GM23338 (cell line): ENCODE data around the gene PDXDC1. TPM values are rescaled to one million over a fixed set of nuclear protein-coding genes. Genes with fewer than 3 reads are reported as not detected.
"Not testable (repeated sequence)": the region's sequence is repeated elsewhere in the genome, so short reads cannot be mapped to it uniquely, and the experiment has no call there.

Experiments used
- ATAC-seq: fragments of 200-7000 bp; cut with Tn5 transposase; 3 replicates; pipeline ENCODE4 v1.9.1; 2020
- DNase-seq: peaks from one replicate; pipeline ENCODE4 v3.0.0-alpha.2; 2015; ENCODE audit warnings: low spot score
- H2AFZ ChIP-seq: fragments of 200-600 bp; sonication (generic); 2 replicates; pipeline ENCODE4 v1.8.0; 2016; ENCODE audit warnings: antibody characterized with exemption, mild to moderate bottlenecking, moderate library complexity
- H3F3A ChIP-seq: fragments of 200-600 bp; sonication (generic); replicated peaks from 2 replicates; pipeline ENCODE4 v1.8.0; 2017; ENCODE audit warnings: antibody characterized with exemption, mixed run types, low read depth
- H3K27ac ChIP-seq: fragments of 200-600 bp; sonication (generic); 2 replicates; pipeline ENCODE4 v1.6.1; 2016; ENCODE audit warnings: low read depth
- H3K27me3 ChIP-seq: fragments of 200-600 bp; sonication (generic); 2 replicates; pipeline ENCODE4 v1.8.0; 2016; ENCODE audit warnings: mild to moderate bottlenecking, mixed run types, moderate library complexity; ENCODE audit not compliant: insufficient read depth
- H3K36me3 ChIP-seq: fragments of 200-600 bp; sonication (generic); 2 replicates; pipeline ENCODE4 v1.8.0; 2016; ENCODE audit warnings: mild to moderate bottlenecking; ENCODE audit not compliant: insufficient read depth
- H3K4me1 ChIP-seq: fragments of 200-600 bp; sonication (generic); 2 replicates; pipeline ENCODE4 v1.8.0; 2016; ENCODE audit warnings: mild to moderate bottlenecking, moderate library complexity; ENCODE audit not compliant: insufficient read depth
- H3K4me2 ChIP-seq: fragments of 200-600 bp; sonication (generic); 2 replicates; pipeline ENCODE4 v1.7.1; 2017; ENCODE audit warnings: mixed run types
- H3K4me3 ChIP-seq: fragments of 200-600 bp; sonication (generic); 2 replicates; pipeline ENCODE4 v1.6.1; 2016; ENCODE audit warnings: mixed run types
- H3K79me2 ChIP-seq: fragments of 200-600 bp; sonication (generic); replicated peaks from 2 replicates; pipeline ENCODE4 v1.8.0; 2017; ENCODE audit warnings: mild to moderate bottlenecking; ENCODE audit not compliant: insufficient read depth
- H3K9me2 ChIP-seq: fragments of 200-600 bp; sonication (generic); 2 replicates; pipeline ENCODE4 v1.8.0; 2017; ENCODE audit not compliant: insufficient read depth
- H4K20me1 ChIP-seq: fragments of 200-600 bp; sonication (generic); replicated peaks from 2 replicates; pipeline ENCODE4 v1.8.0; 2017; ENCODE audit warnings: mild to moderate bottlenecking; ENCODE audit not compliant: insufficient read depth
- H3K27ac Mint-ChIP-seq: 2 replicates; pipeline ENCODE4 v1.8.0; 2020; ENCODE audit warnings: inconsistent platforms, mild to moderate bottlenecking, moderate library complexity, mixed read lengths
- H3K27me3 Mint-ChIP-seq: 3 replicates; pipeline ENCODE4 v1.8.0; 2022; ENCODE audit warnings: low read depth, mild to moderate bottlenecking, moderate library complexity, mixed read lengths, inconsistent platforms; ENCODE audit not compliant: insufficient read depth, poor library complexity
- H3K36me3 Mint-ChIP-seq: 3 replicates; pipeline ENCODE4 v1.8.0; 2021; ENCODE audit warnings: low read depth, mild to moderate bottlenecking, inconsistent platforms, moderate library complexity, mixed read lengths
- H3K4me1 Mint-ChIP-seq: 3 replicates; pipeline ENCODE4 v1.8.0; 2020; ENCODE audit warnings: mild to moderate bottlenecking, inconsistent platforms, mixed read lengths
- H3K4me3 Mint-ChIP-seq: 3 replicates; pipeline ENCODE4 v1.8.0; 2021; ENCODE audit warnings: moderate library complexity, mild to moderate bottlenecking, inconsistent platforms, mixed read lengths
- H3K9me3 Mint-ChIP-seq: 3 replicates; pipeline ENCODE4 v1.8.0; 2020; ENCODE audit warnings: moderate library complexity, mild to moderate bottlenecking, inconsistent platforms, mixed read lengths
- polyA plus RNA-seq: library from polyadenylated mRNA; unstranded; fragments of >200 nt; fragmentation: Nextera tagmentation; extraction: Ambion mirVana; gene quantifications from 2 replicates; pipeline ENCODE4 v1.2.1, GENCODE V29; 2016
- total RNA-seq: library from RNA; depleted of rRNA; stranded (reverse); fragments of >200 nt; shearing (Covaris generic); gene quantifications from 2 replicates; pipeline ENCODE4 v1.2.3, GENCODE V29; 2014
- TF ChIP-seq, protein P1 (sequence below), 2 experiments: fragments of 200-600 bp in 1 of 2; sonication (generic) in 1 of 2; conservative IDR thresholded peaks; 2 replicates each; pipeline versions ENCODE4 v1.5.1 to v1.6.1; 2016 to 2017; ENCODE audit warnings: antibody characterized with exemption in 2 of 2, low read depth in 2 of 2, mild to moderate bottlenecking in 2 of 2, moderate library complexity in 1 of 2

PDXDC1 gene
- total and polyA plus RNA-seq, 2 experiments from 2014 or later = 40.0 to 91.6 TPM

DNA sequence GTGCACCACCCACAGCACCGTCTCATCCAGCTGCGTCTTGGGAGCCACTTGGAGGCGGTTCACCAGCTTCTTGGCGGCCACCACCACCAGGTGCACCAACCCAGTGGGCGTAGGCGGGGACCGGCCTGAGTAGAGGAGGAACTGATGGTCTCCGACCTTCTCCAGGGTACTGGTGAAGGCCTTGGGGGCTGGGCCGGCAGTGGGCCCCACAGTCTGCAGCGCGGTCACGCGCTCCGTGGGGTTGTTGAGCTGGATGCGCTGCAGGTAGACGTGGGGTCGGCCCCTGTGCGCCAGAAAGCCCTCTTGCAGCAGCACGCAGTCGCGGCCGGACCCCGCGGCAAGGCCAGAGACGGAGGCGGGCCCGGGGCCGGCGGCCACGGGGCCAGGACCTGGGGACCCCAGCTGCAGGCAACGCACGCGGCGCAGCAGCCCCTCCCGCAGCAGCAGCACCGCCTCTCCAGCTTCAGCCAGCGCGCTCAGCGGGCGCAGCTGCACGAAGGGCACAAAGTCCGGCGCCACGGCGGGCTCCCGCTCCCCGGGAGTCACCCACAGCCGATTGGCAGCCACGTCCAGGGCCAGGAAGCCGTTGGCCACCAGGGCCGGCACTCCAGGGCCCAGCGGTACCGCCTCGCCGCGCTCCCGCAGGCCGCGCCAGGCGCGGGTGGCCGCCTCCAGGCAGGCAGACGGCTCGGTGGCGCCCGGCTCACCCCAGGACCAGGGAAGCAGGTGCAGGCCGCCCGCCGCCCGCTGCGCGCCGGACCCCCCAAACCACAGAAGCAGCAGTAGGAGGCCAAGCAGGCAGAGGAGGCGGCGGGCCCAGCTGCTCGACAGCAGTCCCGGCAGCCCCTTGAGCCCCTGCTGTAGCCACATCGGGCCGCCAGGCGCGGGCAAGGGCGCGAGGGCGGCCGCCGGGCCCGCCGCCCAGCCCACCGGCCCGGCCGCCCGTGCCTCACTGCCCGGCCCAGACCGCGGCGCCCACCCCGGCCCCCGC, 14.8 kb downstream of the PDXDC1 start:
- H3K36me3 ChIP-seq, H3K27ac ChIP-seq, H3K9me2 ChIP-seq, H3K27ac Mint-ChIP-seq, H3K4me1 Mint-ChIP-seq, H2AFZ ChIP-seq, H3K27me3 Mint-ChIP-seq, H3K27me3 ChIP-seq, H3F3A ChIP-seq: not testable (repeated sequence)
- H3K4me2 ChIP-seq = peak overlapping the region; percentile 84
- H4K20me1 ChIP-seq = peaks cover 44% of the 10 kb centered on the region
- peaks cover 76% of the 10 kb centered on the region for H3K79me2 ChIP-seq
- peaks cover 33% of the 10 kb centered on the region for H3K36me3 Mint-ChIP-seq
- peak overlapping the region; percentile 58 for H3K4me3 ChIP-seq
- H3K4me1 ChIP-seq = peaks cover 11% of the 10 kb centered on the region
- H3K4me3 Mint-ChIP-seq = peak overlapping the region; percentile 66; the same call in 2 of the 3 replicates
- TF ChIP-seq, protein P1, sequence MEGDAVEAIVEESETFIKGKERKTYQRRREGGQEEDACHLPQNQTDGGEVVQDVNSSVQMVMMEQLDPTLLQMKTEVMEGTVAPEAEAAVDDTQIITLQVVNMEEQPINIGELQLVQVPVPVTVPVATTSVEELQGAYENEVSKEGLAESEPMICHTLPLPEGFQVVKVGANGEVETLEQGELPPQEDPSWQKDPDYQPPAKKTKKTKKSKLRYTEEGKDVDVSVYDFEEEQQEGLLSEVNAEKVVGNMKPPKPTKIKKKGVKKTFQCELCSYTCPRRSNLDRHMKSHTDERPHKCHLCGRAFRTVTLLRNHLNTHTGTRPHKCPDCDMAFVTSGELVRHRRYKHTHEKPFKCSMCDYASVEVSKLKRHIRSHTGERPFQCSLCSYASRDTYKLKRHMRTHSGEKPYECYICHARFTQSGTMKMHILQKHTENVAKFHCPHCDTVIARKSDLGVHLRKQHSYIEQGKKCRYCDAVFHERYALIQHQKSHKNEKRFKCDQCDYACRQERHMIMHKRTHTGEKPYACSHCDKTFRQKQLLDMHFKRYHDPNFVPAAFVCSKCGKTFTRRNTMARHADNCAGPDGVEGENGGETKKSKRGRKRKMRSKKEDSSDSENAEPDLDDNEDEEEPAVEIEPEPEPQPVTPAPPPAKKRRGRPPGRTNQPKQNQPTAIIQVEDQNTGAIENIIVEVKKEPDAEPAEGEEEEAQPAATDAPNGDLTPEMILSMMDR (conservative IDR thresholded peaks at IDR 0.05; ENCODE audit: low read depth in 2 of 2) = 0 out of 4 replicates have a peak, but pooled peaks of 1 of the 2 experiments have one; percentile 1
- H3K9me3 Mint-ChIP-seq = peaks cover 12% of the 10 kb centered on the region; the same call in 2 of the 3 replicates
- peak; percentile 79 for ATAC-seq
- DNase-seq = peak; percentile 87

DNA sequence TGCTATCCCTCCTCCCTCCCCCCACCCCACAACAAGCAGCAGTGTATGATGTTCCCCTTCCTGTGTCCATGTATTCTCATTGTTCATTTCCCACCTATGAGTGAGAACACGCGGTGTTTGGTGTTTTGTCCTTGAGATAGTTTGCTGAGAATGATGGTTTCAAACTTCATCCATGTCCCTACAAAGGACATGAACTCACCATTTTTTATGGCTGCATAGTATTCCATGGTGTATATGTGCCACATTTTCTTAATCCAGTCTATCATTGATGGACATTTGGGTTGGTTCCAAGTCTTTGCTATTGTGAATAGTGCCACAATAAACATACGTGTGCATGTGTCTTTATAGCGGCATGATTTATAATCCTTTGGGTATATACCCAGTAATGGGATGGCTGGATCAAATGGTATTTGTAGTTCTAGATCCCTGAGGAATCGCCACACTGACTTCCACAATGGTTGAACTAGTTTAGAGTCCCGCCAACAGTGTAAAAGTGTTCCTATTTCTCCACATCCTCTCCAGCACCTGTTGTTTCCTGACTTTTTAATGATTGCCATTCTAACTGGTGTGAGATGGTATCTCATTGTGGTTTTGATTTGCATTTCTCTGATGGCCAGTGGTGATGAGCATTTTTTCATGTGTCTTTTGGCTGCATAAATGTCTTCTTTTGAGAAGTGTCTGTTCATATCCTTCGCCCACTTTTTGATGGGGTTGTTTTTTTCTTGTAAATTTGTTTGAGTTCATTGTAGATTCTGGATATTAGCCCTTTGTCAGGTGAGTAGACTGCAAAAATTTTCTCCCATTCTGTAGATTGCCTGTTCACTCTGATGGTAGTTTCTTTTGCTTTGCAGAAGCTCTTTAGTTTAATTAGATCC, 18.7 kb downstream of the PDXDC1 start:
- not testable (repeated sequence) for H3K27me3 ChIP-seq, DNase-seq, H3K9me2 ChIP-seq, H3K27me3 Mint-ChIP-seq, H3F3A ChIP-seq, H3K4me3 Mint-ChIP-seq, H3K4me1 Mint-ChIP-seq, H3K27ac ChIP-seq, H3K4me2 ChIP-seq, ATAC-seq, H3K36me3 ChIP-seq, H3K4me3 ChIP-seq, H3K27ac Mint-ChIP-seq, H2AFZ ChIP-seq
- H3K36me3 Mint-ChIP-seq = peaks cover 19% of the 10 kb centered on the region
- H3K79me2 ChIP-seq = peaks cover 62% of the 10 kb centered on the region
- peaks cover 11% of the 10 kb centered on the region for H3K4me1 ChIP-seq
- peaks cover 12% of the 10 kb centered on the region; the same call in 2 of the 3 replicates for H3K9me3 Mint-ChIP-seq
- peaks cover 35% of the 10 kb centered on the region for H4K20me1 ChIP-seq

DNA sequence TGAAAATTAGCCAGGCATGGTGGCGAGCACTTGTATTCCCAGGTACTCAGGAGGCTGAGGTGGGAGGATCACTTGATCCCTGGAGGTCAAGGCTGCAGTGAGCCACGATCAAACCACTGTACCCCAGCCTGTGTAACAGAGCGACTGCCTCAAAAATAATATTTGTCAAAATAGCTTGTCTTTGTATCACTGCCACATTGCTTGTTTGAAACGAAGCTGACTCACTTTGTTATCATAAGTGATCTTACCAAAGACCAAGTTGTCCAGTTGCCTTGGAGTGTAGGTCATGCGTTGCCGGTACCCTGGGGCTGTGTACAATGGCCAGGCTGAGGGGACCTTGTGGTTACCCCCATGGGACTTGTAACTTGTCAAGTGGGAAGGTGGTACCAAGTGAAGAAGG, 21.9 kb downstream of the PDXDC1 start:
- not testable (repeated sequence) for H3K4me3 ChIP-seq, ATAC-seq, H3K4me1 ChIP-seq, H3K27ac ChIP-seq, H3K4me2 ChIP-seq, H3K4me3 Mint-ChIP-seq, H2AFZ ChIP-seq, H3K4me1 Mint-ChIP-seq, H3K9me2 ChIP-seq, H3K27ac Mint-ChIP-seq, H3F3A ChIP-seq, H3K27me3 Mint-ChIP-seq, H3K27me3 ChIP-seq, H3K36me3 ChIP-seq, DNase-seq
- Mint-ChIP-seq H3K36me3 (peaks cover 22% of the 10 kb centered on the region), H3K9me3 (peaks cover 12% of the 10 kb centered on the region; the same call in 2 of the 3 replicates)
- Histone ChIP-seq H3K79me2 (peaks cover 47% of the 10 kb centered on the region), H4K20me1 (peaks cover 24% of the 10 kb centered on the region)

DNA sequence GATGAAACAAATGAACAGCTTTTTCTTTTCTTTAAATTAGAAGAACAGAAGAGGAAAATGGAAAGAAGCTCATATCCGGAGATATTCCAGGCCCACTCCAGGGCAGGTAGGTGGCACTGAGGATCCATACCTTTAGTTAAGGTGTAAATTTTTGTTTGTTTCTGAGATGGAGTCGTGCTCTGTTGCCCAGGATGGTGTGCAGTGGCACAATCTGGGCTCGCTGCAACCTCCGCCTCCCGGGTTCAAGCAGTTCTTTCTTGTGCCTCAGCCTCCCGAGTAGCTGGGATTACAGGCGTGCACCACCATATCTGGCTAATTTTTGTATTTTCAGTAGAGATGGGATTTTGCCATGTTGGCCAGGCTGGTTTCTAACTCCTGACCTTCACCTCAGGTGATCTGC, 23.5 kb downstream of the PDXDC1 start:
- H3K4me1 Mint-ChIP-seq = not testable (repeated sequence)

DNA sequence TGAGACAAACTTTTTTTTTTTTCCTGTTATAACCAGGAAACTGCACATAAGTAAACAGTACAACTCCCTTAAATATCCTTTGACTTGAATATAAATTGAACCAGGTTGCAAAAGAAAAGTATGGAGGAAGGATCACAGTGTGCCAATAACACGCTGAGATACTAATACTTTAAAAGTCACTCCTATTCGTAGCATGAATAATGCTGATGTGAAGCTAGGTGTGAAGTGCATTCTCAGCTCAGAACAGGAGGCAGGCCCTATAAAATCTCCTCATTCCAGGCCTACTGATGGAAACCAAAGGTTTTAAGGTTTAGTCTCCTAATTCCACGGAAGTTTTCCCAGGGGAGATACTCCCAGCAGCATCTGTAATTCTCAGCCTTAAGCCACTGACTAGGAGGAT, 25.0 kb downstream of the PDXDC1 start:
- not testable (repeated sequence) for H3K4me3 Mint-ChIP-seq, H3F3A ChIP-seq, H3K9me2 ChIP-seq, H3K4me1 ChIP-seq, H3K27ac ChIP-seq, H3K27ac Mint-ChIP-seq, H3K36me3 ChIP-seq, ATAC-seq, DNase-seq, H3K27me3 ChIP-seq, H3K4me1 Mint-ChIP-seq, H3K4me2 ChIP-seq, H2AFZ ChIP-seq, H3K4me3 ChIP-seq, H3K27me3 Mint-ChIP-seq, H3K9me3 Mint-ChIP-seq
- H3K36me3 Mint-ChIP-seq = peaks cover 16% of the 10 kb centered on the region; the same call in 2 of the 3 replicates
- Histone ChIP-seq H3K79me2 (peaks cover 16% of the 10 kb centered on the region), H4K20me1 (peaks cover 12% of the 10 kb centered on the region; the same call in 1 of the 2 replicates)

More for the DNA sequence above, 23.5 kb downstream of the PDXDC1 start:
- not testable (repeated sequence) for H3K27ac ChIP-seq, ATAC-seq, H3K4me3 ChIP-seq, H2AFZ ChIP-seq, H3K4me2 ChIP-seq, H3K4me3 Mint-ChIP-seq, H3K9me3 Mint-ChIP-seq, H3F3A ChIP-seq, H3K27me3 Mint-ChIP-seq, H3K27ac Mint-ChIP-seq, H3K4me1 ChIP-seq, DNase-seq, H3K9me2 ChIP-seq, H3K27me3 ChIP-seq, H3K36me3 ChIP-seq
- H3K36me3 Mint-ChIP-seq = peaks cover 11% of the 10 kb centered on the region
- Histone ChIP-seq H3K79me2 (peaks cover 31% of the 10 kb centered on the region), H4K20me1 (peaks cover 17% of the 10 kb centered on the region)
